H1 (cell line): ENCODE data around the gene SLC43A1. TPM values are rescaled to one million over a fixed set of nuclear protein-coding genes. Genes with fewer than 3 reads are reported as not detected.

ENCODE experiments used
- CTCF ChIA-PET: fragments of 300-600 bp; sonication (Branson Sonifier 250); formaldehyde crosslinking; loops from one replicate; lab custom pipeline; 2021; ENCODE audit not compliant: partially characterized antibody; lab: Charles Lee
- POLR2A ChIA-PET: fragments of 300-600 bp; sonication (Branson Sonifier 250); formaldehyde crosslinking; loops from one replicate; lab custom pipeline; 2021; ENCODE audit warnings: inconsistent platforms; ENCODE audit not compliant: partially characterized antibody; lab: Charles Lee
- DNase-seq, 2 experiments: peaks; one replicate each; pipeline versions ENCODE4 v3.0.0 to v3.0.0-alpha.2; 2010 to 2022; ENCODE audit warnings: low spot score in 2 of 2, low read depth in 1 of 2, mixed read lengths in 1 of 2
- FAIRE-seq: peaks from 2 replicates; lab custom pipeline; 2011; peaks lifted over from hg19 to GRCh38; lab: Jason Lieb, UNC
- H2AFZ ChIP-seq: 2 replicates; pipeline ENCODE4 v1.8.1; 2012; ENCODE audit warnings: low read length, inconsistent platforms
- H2AK5ac ChIP-seq: 2 replicates; pipeline ENCODE4 v1.6.1; 2013; ENCODE audit warnings: low read depth, low read length
- H2BK120ac ChIP-seq: replicated peaks from 2 replicates; pipeline ENCODE3; 2013; ENCODE audit warnings: low read depth, low read length, inconsistent platforms
- H2BK12ac ChIP-seq: 2 replicates; pipeline ENCODE4 v1.6.1; 2013; ENCODE audit warnings: low read depth, low read length
- H2BK15ac ChIP-seq: 2 replicates; pipeline ENCODE4 v1.6.1; 2013; ENCODE audit warnings: low read length
- H2BK20ac ChIP-seq: 2 replicates; pipeline ENCODE4 v1.6.1; 2013; ENCODE audit warnings: low read length
- H2BK5ac ChIP-seq: 2 replicates; pipeline ENCODE4 v1.6.1; 2013; ENCODE audit warnings: low read depth, low read length
- H3K14ac ChIP-seq: 2 replicates; pipeline ENCODE4 v1.6.1; 2013; ENCODE audit warnings: inconsistent platforms; ENCODE audit not compliant: insufficient read length
- H3K18ac ChIP-seq: 2 replicates; pipeline ENCODE4 v1.6.1; 2013; ENCODE audit warnings: low read length; ENCODE audit errors: extremely low read depth
- H3K23ac ChIP-seq: 2 replicates; pipeline ENCODE4 v1.6.1; 2013; ENCODE audit warnings: inconsistent platforms; ENCODE audit not compliant: insufficient read length
- H3K23me2 ChIP-seq: 2 replicates; pipeline ENCODE4 v1.6.1; 2013; ENCODE audit warnings: low read depth, low read length
- H3K27ac ChIP-seq: 2 replicates; pipeline ENCODE4 v1.6.1; 2011; ENCODE audit warnings: low read depth, low read length, inconsistent platforms
- H3K27me3 ChIP-seq, 4 experiments: replicated peaks in 1 of 4; 1 replicate in 1 of 4; 2 replicates in 3 of 4; pipeline versions ENCODE4 v1.6.1 to v1.8.1; 2011 to 2013; ENCODE audit warnings: low read length in 3 of 4, mild to moderate bottlenecking in 3 of 4, inconsistent platforms in 2 of 4, mixed read lengths in 2 of 4, moderate library complexity in 1 of 4; ENCODE audit not compliant: control insufficient read depth in 3 of 4, insufficient read depth in 3 of 4; ENCODE audit errors: extremely low read depth in 1 of 4
- H3K36me3 ChIP-seq, 4 experiments: 2 replicates each; pipeline versions ENCODE4 v1.6.1 to v1.8.1; 2011 to 2013; ENCODE audit warnings: mild to moderate bottlenecking in 4 of 4, low read length in 3 of 4, moderate library complexity in 2 of 4, control low read depth in 1 of 4, inconsistent platforms in 1 of 4; ENCODE audit not compliant: insufficient read depth in 4 of 4, control insufficient read depth in 2 of 4
- H3K4ac ChIP-seq: replicated peaks from 2 replicates; pipeline ENCODE3; 2013; ENCODE audit warnings: low read length, low read depth, mixed read lengths, inconsistent platforms; ENCODE audit not compliant: insufficient read length
- H3K4me1 ChIP-seq, 4 experiments: replicated peaks in 1 of 4; 1 replicate in 1 of 4; 2 replicates in 3 of 4; pipeline versions ENCODE4 v1.6.1 to v1.8.1; 2011 to 2013; ENCODE audit warnings: low read length in 3 of 4, inconsistent platforms in 2 of 4, mixed read lengths in 1 of 4; ENCODE audit not compliant: insufficient read depth in 4 of 4, control insufficient read depth in 3 of 4
- H3K4me2 ChIP-seq, 2 experiments: 2 replicates each; pipeline versions ENCODE4 v1.6.1 to v1.8.1; 2011 to 2013; ENCODE audit warnings: low read depth in 2 of 2, low read length in 2 of 2, control low read depth in 1 of 2, inconsistent platforms in 1 of 2, mild to moderate bottlenecking in 1 of 2; ENCODE audit not compliant: insufficient read depth in 1 of 2
- H3K4me3 ChIP-seq, 4 experiments: fragments of 200-600, 300-600 bp in 1 of 4; sonication (generic), shearing (Covaris generic), sonication (Bioruptor Twin) in 1 of 4; 2 replicates each; pipeline versions ENCODE4 v1.5.1 to v1.8.1; 2011 to 2016; ENCODE audit warnings: low read length in 4 of 4, low read depth in 3 of 4, control low read depth in 2 of 4, inconsistent platforms in 2 of 4, mild to moderate bottlenecking in 2 of 4, mixed read lengths in 1 of 4, moderate library complexity in 1 of 4; ENCODE audit not compliant: insufficient read depth in 2 of 4; ENCODE audit errors: extremely low read depth in 1 of 4
- H3K56ac ChIP-seq: replicated peaks from 2 replicates; pipeline ENCODE3; 2013; ENCODE audit warnings: low read depth, mild to moderate bottlenecking, mixed read lengths, low read length, inconsistent platforms; ENCODE audit not compliant: insufficient read length
- H3K79me1 ChIP-seq: 2 replicates; pipeline ENCODE4 v1.6.1; 2013; ENCODE audit warnings: low read depth, low read length, control low read depth
- H3K79me2 ChIP-seq, 2 experiments: 2 replicates each; pipeline versions ENCODE4 v1.6.1 to v1.8.1; 2012 to 2013; ENCODE audit warnings: low read length in 2 of 2, mild to moderate bottlenecking in 2 of 2, inconsistent platforms in 1 of 2; ENCODE audit not compliant: insufficient read depth in 2 of 2, control insufficient read depth in 1 of 2
- H3K9ac ChIP-seq, 4 experiments: replicated peaks in 1 of 4; 1 replicate in 1 of 4; 2 replicates in 3 of 4; pipeline versions ENCODE4 v1.6.1 to v1.8.1; 2011 to 2013; ENCODE audit warnings: low read depth in 3 of 4, low read length in 3 of 4, control low read depth in 2 of 4, mild to moderate bottlenecking in 2 of 4, moderate library complexity in 2 of 4, inconsistent platforms in 1 of 4; ENCODE audit errors: extremely low read depth in 1 of 4
- H3K9me3 ChIP-seq, 2 experiments: 2 replicates each; pipeline versions ENCODE4 v1.6.1 to v1.8.1; 2012 to 2013; ENCODE audit warnings: mild to moderate bottlenecking in 2 of 2, moderate library complexity in 2 of 2, control low read depth in 1 of 2, inconsistent platforms in 1 of 2, low read depth in 1 of 2, low read length in 1 of 2, mixed read lengths in 1 of 2; ENCODE audit not compliant: insufficient read depth in 2 of 2
- H4K20me1 ChIP-seq, 2 experiments: replicated peaks in 1 of 2; 2 replicates each; pipeline versions ENCODE3 to v1.8.1; 2011 to 2013; ENCODE audit warnings: inconsistent platforms in 2 of 2, low read length in 2 of 2, mild to moderate bottlenecking in 1 of 2; ENCODE audit not compliant: insufficient read depth in 2 of 2, control insufficient read depth in 1 of 2
- H4K5ac ChIP-seq: 2 replicates; pipeline ENCODE4 v1.6.1; 2013; ENCODE audit warnings: low read length, low read depth, mixed read lengths, inconsistent platforms; ENCODE audit not compliant: insufficient read length
- H4K8ac ChIP-seq: 2 replicates; pipeline ENCODE4 v1.8.0; 2013; ENCODE audit warnings: mild to moderate bottlenecking, moderate library complexity, low read length, inconsistent platforms; ENCODE audit not compliant: insufficient read depth; ENCODE audit errors: extremely low read depth
- H4K91ac ChIP-seq: replicated peaks from 2 replicates; pipeline ENCODE3; 2013; ENCODE audit warnings: low read length, mixed read lengths, inconsistent platforms; ENCODE audit not compliant: insufficient read length
- BCL11A ChIP-seq, 2 experiments: IDR thresholded peaks; one replicate each; pipeline ENCODE4 v1.6.1; 2011; ENCODE audit warnings: low read depth in 2 of 2, low read length in 2 of 2, mild to moderate bottlenecking in 2 of 2
- CBX8 ChIP-seq: fragments of 300-800, 300-1000 bp; sonication (generic); IDR thresholded peaks from 2 replicates; pipeline ENCODE4 v1.7.1; 2016; ENCODE audit warnings: low read depth, low read length, borderline replicate concordance
- CEBPB ChIP-seq: IDR thresholded peaks from 2 replicates; pipeline ENCODE4 v1.6.1; 2012; ENCODE audit warnings: low read depth, low read length
- EGR1 ChIP-seq: IDR thresholded peaks from 2 replicates; pipeline ENCODE4 v1.6.1; 2011; ENCODE audit warnings: low read depth, low read length, borderline replicate concordance
- HDAC6 ChIP-seq: IDR thresholded peaks from one replicate; pipeline ENCODE4 v1.7.1; 2012; ENCODE audit warnings: low read depth, mild to moderate bottlenecking, inconsistent platforms, low read length, moderate library complexity
- JUN ChIP-seq: IDR thresholded peaks from 2 replicates; pipeline ENCODE4 v1.6.1; 2011; ENCODE audit warnings: low read depth, mild to moderate bottlenecking, improper control_type of control experiment, low read length
- KDM4A ChIP-seq: IDR thresholded peaks from one replicate; pipeline ENCODE4 v1.7.1; 2012; ENCODE audit warnings: low read depth, mild to moderate bottlenecking, moderate library complexity, low read length, inconsistent platforms; ENCODE audit not compliant: severe bottlenecking
- KDM5A ChIP-seq: fragments of 200-600 bp; IDR thresholded peaks from 2 replicates; pipeline ENCODE4 v1.7.1; 2012; ENCODE audit warnings: mild to moderate bottlenecking, low read length, inconsistent platforms, mixed read lengths
- NANOG ChIP-seq: IDR thresholded peaks from 2 replicates; pipeline ENCODE4 v1.6.1; 2011; ENCODE audit warnings: low read length, low read depth, mild to moderate bottlenecking, inconsistent platforms; ENCODE audit not compliant: insufficient read depth, poor library complexity, severe bottlenecking
- NRF1 ChIP-seq: IDR thresholded peaks from 2 replicates; pipeline ENCODE4 v1.6.1; 2011; ENCODE audit warnings: mild to moderate bottlenecking, low read depth, low read length, improper control_type of control experiment
- PHF8 ChIP-seq: fragments of 200-600 bp; sonication (generic); conservative IDR thresholded peaks from 2 replicates; pipeline ENCODE4 v1.7.1; 2012; ENCODE audit warnings: low read depth, mild to moderate bottlenecking, inconsistent platforms, low read length, moderate library complexity
- YY1 ChIP-seq: IDR thresholded peaks from 2 replicates; pipeline ENCODE4 v1.6.1; 2011; ENCODE audit warnings: low read depth, mild to moderate bottlenecking, low read length
- WGBS, 2 experiments: shearing (Covaris generic) in 1 of 2; methylation state at CpG; one replicate each; pipeline versions ENCODE4 v1.1.6 to v1.1.7; 2013 to 2015; ENCODE audit warnings: low lambda C conversion rate in 2 of 2, mixed read lengths in 2 of 2, inconsistent platforms in 1 of 2, low coverage in 1 of 2, missing lambda C conversion rate in 1 of 2; ENCODE audit not compliant: insufficient replicate concordance in 2 of 2, insufficient coverage in 1 of 2, insufficient read length in 1 of 2; ENCODE audit errors: extremely low coverage in 1 of 2, missing lambda C conversion rate in 1 of 2; 5-methylcytosine and 5-hydroxymethylcytosine counted together
- polyA plus RNA-seq, 7 experiments: library from polyadenylated mRNA; depleted of rRNA in 3 of 7; stranded (reverse) in 5 of 7; unstranded in 2 of 7; fragments of >200 nt in 5 of 7; fragments of 200-250 nt in 2 of 7; gene quantifications; 1 replicate in 5 of 7; 2 replicates in 1 of 7; 4 replicates in 1 of 7; pipeline versions ENCODE4 v1.2.1 to v1.2.3, GENCODE V29; 2011 to 2013; ENCODE audit warnings: missing spikeins in 2 of 7, mixed read lengths in 2 of 7
- total RNA-seq: library from RNA; stranded (reverse); fragmentation: NEBNext Ultra II Directional; extraction: Animal tissue kit (Norgen Biotek cat#: 25700); gene quantifications from 2 replicates; pipeline ENCODE4 v1.2.1, GENCODE V29; 2021

The SLC43A1 gene
- total and polyA plus RNA-seq, 2 of the 8 experiments (the other 6 are each of a cell fraction or from before 2014, with no cell fraction given), result 34.5 to 58.0 TPM

DNA sequence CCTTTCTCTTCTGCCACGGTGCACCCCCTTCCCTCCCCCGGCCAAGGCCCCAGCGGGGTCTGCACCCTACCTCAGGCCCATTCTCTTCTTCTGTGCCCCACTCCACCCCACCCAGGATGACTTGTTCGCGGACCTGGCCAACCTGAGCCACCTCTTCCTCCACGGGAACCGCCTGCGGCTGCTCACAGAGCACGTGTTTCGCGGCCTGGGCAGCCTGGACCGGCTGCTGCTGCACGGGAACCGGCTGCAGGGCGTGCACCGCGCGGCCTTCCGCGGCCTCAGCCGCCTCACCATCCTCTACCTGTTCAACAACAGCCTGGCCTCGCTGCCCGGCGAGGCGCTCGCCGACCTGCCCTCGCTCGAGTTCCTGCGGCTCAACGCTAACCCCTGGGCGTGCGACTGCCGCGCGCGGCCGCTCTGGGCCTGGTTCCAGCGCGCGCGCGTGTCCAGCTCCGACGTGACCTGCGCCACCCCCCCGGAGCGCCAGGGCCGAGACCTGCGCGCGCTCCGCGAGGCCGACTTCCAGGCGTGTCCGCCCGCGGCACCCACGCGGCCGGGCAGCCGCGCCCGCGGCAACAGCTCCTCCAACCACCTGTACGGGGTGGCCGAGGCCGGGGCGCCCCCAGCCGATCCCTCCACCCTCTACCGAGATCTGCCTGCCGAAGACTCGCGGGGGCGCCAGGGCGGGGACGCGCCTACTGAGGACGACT is 39.3 kb downstream of the SLC43A1 start:
- no peak for FAIRE-seq
- H3K36me3 ChIP-seq, result peaks cover 0 to 5% (median 0%) of the 10 kb centered on the region in 4 experiments; a peak in 1 of 8 replicates
- ChIA-PET CTCF (interaction anchor here (0.6 to 33.7 kb wide), 11 partner anchors 17 to 462 kb away, joined by 3 to 1146 read pairs (median 5); partner anchors contain the start of genes RTN4RL2, SLC43A1, SMTNL1 and TIMM10), POLR2A (interaction anchor here (1.0 to 11.2 kb wide), 8 partner anchors 9 to 168 kb away, joined by 3 to 141 read pairs (median 6); partner anchors contain the start of gene RTN4RL2)
- H3K4ac ChIP-seq, result no peak overlapping the region
- peak overlapping the region; percentile 19 to 57 (median 35) for H3K4me3 ChIP-seq
- no peak overlapping the region for H4K91ac ChIP-seq
- H4K8ac ChIP-seq, result peak overlapping the region; percentile 88; the same call in 1 of the 2 replicates
- H2AK5ac ChIP-seq, result no peak overlapping the region
- H2BK12ac ChIP-seq, result peak overlapping the region; percentile 50; the same call in 1 of the 2 replicates
- H3K23ac ChIP-seq, result no peak overlapping the region
- peaks cover 4 to 7% of the 10 kb centered on the region in 2 experiments for H4K20me1 ChIP-seq
- H3K79me1 ChIP-seq, result no peaks in the 10 kb centered on the region
- peak overlapping the region; percentile 52 to 73 for H3K4me2 ChIP-seq
- H2BK5ac ChIP-seq, result peak overlapping the region; percentile 35; the same call in 1 of the 2 replicates
- no peaks in the 10 kb centered on the region for H3K9me3 ChIP-seq
- H3K23me2 ChIP-seq, result peaks cover 11% of the 10 kb centered on the region; the same call in 1 of the 2 replicates
- H2BK120ac ChIP-seq, result no peak overlapping the region
- peaks cover 0 to 35% (median 23%) of the 10 kb centered on the region in 4 experiments; a peak in 6 of 7 replicates for H3K27me3 ChIP-seq
- no peak overlapping the region for H3K14ac ChIP-seq
- whole genome bisulfite sequencing, 2 experiments, result 10% methylated on average over 41 of the region's 80 CpGs; no CpG with 5 or more reads in 1 of the 2 experiments
- peaks cover 6 to 30% (median 16%) of the 10 kb centered on the region in 4 experiments for H3K4me1 ChIP-seq
- DNase-seq, result peak in 1 of 2 experiments; percentile 74
- no peak overlapping the region for H4K5ac ChIP-seq
- peak overlapping the region; percentile 87 for H3K18ac ChIP-seq
- H3K79me2 ChIP-seq, result no peaks in the 10 kb centered on the region
- no peak overlapping the region for H3K56ac ChIP-seq
- H2AFZ ChIP-seq, result no peak overlapping the region
- H3K27ac ChIP-seq, result no peak overlapping the region
- H3K9ac ChIP-seq, result peak overlapping the region in 3 of 4 experiments; percentile 42 to 82 (median 50); a peak in 6 of 7 replicates
- H2BK20ac ChIP-seq, result no peak overlapping the region
- H2BK15ac ChIP-seq, result 0 out of 2 replicates have a peak overlapping the region, but pooled peaks have one; percentile 61
- TF ChIP-seq BCL11A (IDR thresholded peaks at IDR 0.05; ENCODE audit: low read depth in 2 of 2, low read length in 2 of 2) (no peak), CBX8 (no peak), PHF8 (no peak), KDM4A (peak; percentile 48), YY1 (no peak), NANOG (no peak), JUN (no peak), NRF1 (no peak), HDAC6 (no peak), EGR1 (no peak), KDM5A (no peak), CEBPB (no peak)
